Measurements from ENCODE around the gene KAT14.
"Not testable (repeated sequence)": the region's sequence is repeated elsewhere in the genome, so short reads cannot be mapped to it uniquely, and the experiment has no call there.

The KAT14 gene

GRCh38 chr20:18137412-18138265 lies at the start of gene KAT14, which contains the start of gene PET117:
Gene KAT14 (plus strand): TSS chr20:18137863. CDS start chr20:18142661, 4,798 bp downstream.
Gene PET117 (plus strand): TSS chr20:18137863. CDS start chr20:18137956, 93 bp downstream.
- FAIRE-seq = no peak

GRCh38 chr20:18088298-18088697 lies 49.4 kb upstream of the KAT14 start:
- FAIRE-seq = not testable (repeated sequence)

- not testable (repeated sequence) for FAIRE-seq
Observed at GRCh38 chr20:18088841-18089240, 48.8 kb upstream of the KAT14 start.

GRCh38 chr20:18090044-18090443 lies 47.6 kb upstream of the KAT14 start:
- FAIRE-seq = no peak

GRCh38 chr20:18090477-18090876 lies 47.2 kb upstream of the KAT14 start:
- FAIRE-seq = no peak

- FAIRE-seq = no peak
Observed at GRCh38 chr20:18091623-18092022, 46.0 kb upstream of the KAT14 start.

- no peak for FAIRE-seq
Observed at GRCh38 chr20:18092890-18093289, 44.8 kb upstream of the KAT14 start.

GRCh38 chr20:18093388-18093787 lies 44.3 kb upstream of the KAT14 start:
- no peak for FAIRE-seq

- FAIRE-seq = no peak
Observed at GRCh38 chr20:18094191-18094590, 43.5 kb upstream of the KAT14 start.

GRCh38 chr20:18100569-18100968 lies 37.1 kb upstream of the KAT14 start:
- FAIRE-seq = not testable (repeated sequence)

- FAIRE-seq = no peak
Observed at GRCh38 chr20:18101125-18101810, 36.4 kb upstream of the KAT14 start.

GRCh38 chr20:18103497-18103896 lies 34.2 kb upstream of the KAT14 start:
- FAIRE-seq = no peak

- FAIRE-seq = no peak
Observed at GRCh38 chr20:18108326-18108725, 29.3 kb upstream of the KAT14 start.

- not testable (repeated sequence) for FAIRE-seq
Observed at GRCh38 chr20:18128574-18128973, 9.1 kb upstream of the KAT14 start.

GRCh38 chr20:18132663-18133062 lies 5.0 kb upstream of the KAT14 start:
- FAIRE-seq = no peak

- no peak for FAIRE-seq
Observed at GRCh38 chr20:18133962-18134361, 3.7 kb upstream of the KAT14 start.

GRCh38 chr20:18138266-18138582 lies 561 bp downstream of the KAT14 start:
- FAIRE-seq = no peak

- FAIRE-seq = no peak
Observed at GRCh38 chr20:18138639-18139583, 1.2 kb downstream of the KAT14 start.

GRCh38 chr20:18139832-18140231 lies 2.2 kb downstream of the KAT14 start:
- no peak for FAIRE-seq

GRCh38 chr20:18144541-18145099 lies 7.0 kb downstream of the KAT14 start:
- FAIRE-seq = no peak

GRCh38 chr20:18154342-18154741 lies 16.7 kb downstream of the KAT14 start:
- FAIRE-seq = no peak

GRCh38 chr20:18156045-18156444 lies 18.4 kb downstream of the KAT14 start:
- FAIRE-seq = no peak

- FAIRE-seq = no peak
Observed at GRCh38 chr20:18164356-18164755, 26.7 kb downstream of the KAT14 start.

All from colon (tissue), 2 donors.